OCI-LY7 (cell line): ENCODE measurements around the gene TSTD2. TPM values are rescaled to one million over a fixed set of nuclear protein-coding genes. Genes with fewer than 3 reads are reported as not detected.

Experiments
- BruUV-seq: library from RNA; stranded (reverse); fragments of 400-500 nt; replicated peaks from 2 replicates; lab custom pipeline; 2021; lab: Mats Ljungman, UMichigan
- CTCF ChIA-PET: fragments of 300-600 bp; sonication (Branson Sonifier 250); formaldehyde crosslinking; loops from one replicate; lab custom pipeline; 2022; ENCODE audit warnings: antibody characterized with exemption; ENCODE audit not compliant: unreplicated experiment; lab: Charles Lee
- POLR2A ChIA-PET: fragments of 300-600 bp; sonication (Branson Sonifier 250); formaldehyde crosslinking; loops from one replicate; lab custom pipeline; 2022; ENCODE audit warnings: antibody characterized with exemption; lab: Charles Lee
- DNase-seq: peaks from one replicate; pipeline ENCODE4 v3.0.0-alpha.2; 2015; ENCODE audit warnings: low spot score
- H2AFZ ChIP-seq: fragments of 200-600 bp; sonication (generic), shearing (Covaris generic); 2 replicates; pipeline ENCODE4 v1.6.1; 2014; ENCODE audit warnings: mild to moderate bottlenecking, antibody characterized with exemption, low read length, moderate library complexity
- H3K27ac ChIP-seq: fragments of 200-600 bp; sonication (generic); 2 replicates; pipeline ENCODE4 v1.5.1; 2014; ENCODE audit warnings: mixed run types, low read depth, mild to moderate bottlenecking, moderate library complexity, low read length, inconsistent platforms; ENCODE audit not compliant: poor library complexity, severe bottlenecking
- H3K36me3 ChIP-seq: fragments of 200-600 bp; sonication (generic); 2 replicates; pipeline ENCODE4 v1.6.1; 2014; ENCODE audit warnings: mild to moderate bottlenecking, antibody characterized with exemption, low read length, moderate library complexity, mixed read lengths; ENCODE audit not compliant: insufficient read depth
- H3K4me1 ChIP-seq: fragments of 200-600 bp; sonication (generic); 2 replicates; pipeline ENCODE4 v1.5.1; 2014; ENCODE audit warnings: mild to moderate bottlenecking, low read length; ENCODE audit not compliant: insufficient read depth, poor library complexity, severe bottlenecking
- H3K4me2 ChIP-seq: fragments of 200-600 bp; sonication (generic); 2 replicates; pipeline ENCODE4 v1.6.1; 2014; ENCODE audit warnings: mild to moderate bottlenecking, low read length
- H3K4me3 ChIP-seq: fragments of 200-600 bp; sonication (generic); 2 replicates; pipeline ENCODE4 v1.5.1; 2014; ENCODE audit warnings: mild to moderate bottlenecking, low read depth, low read length; ENCODE audit not compliant: poor library complexity, severe bottlenecking
- H3K79me2 ChIP-seq: fragments of 200-600 bp; sonication (generic); 2 replicates; pipeline ENCODE4 v1.6.1; 2016; ENCODE audit warnings: low read depth, mild to moderate bottlenecking, low read length, moderate library complexity, mixed read lengths; ENCODE audit not compliant: insufficient read depth
- H3K9me2 ChIP-seq: fragments of 200-600 bp; sonication (generic); 2 replicates; pipeline ENCODE4 v1.6.1; 2016; ENCODE audit warnings: mild to moderate bottlenecking, low read length, mixed read lengths; ENCODE audit not compliant: insufficient read depth
- H3K9me3 ChIP-seq: fragments of 200-600 bp; sonication (generic); 2 replicates; pipeline ENCODE4 v1.6.1; 2014; ENCODE audit warnings: mild to moderate bottlenecking, mixed run types, low read length, mixed read lengths
- H4K20me1 ChIP-seq: fragments of 200-600 bp; sonication (generic); 2 replicates; pipeline ENCODE4 v1.6.1; 2014; ENCODE audit warnings: mild to moderate bottlenecking, antibody characterized with exemption, low read length, moderate library complexity, mixed read lengths; ENCODE audit not compliant: insufficient read depth
- EZH2phosphoT487 ChIP-seq: fragments of 200-600 bp; sonication (generic); IDR thresholded peaks from 2 replicates; pipeline ENCODE4 v1.6.1; 2018; ENCODE audit warnings: low read depth, borderline replicate concordance, mild to moderate bottlenecking, mixed run types, antibody characterized with exemption, low read length, moderate library complexity, mixed read lengths
- intact Hi-C: fragments of 100-400 bp; cut with micrococcal nuclease; formaldehyde crosslinking; loops from one replicate; pipeline ENCODE4 v1.10.0; 2022; ENCODE audit not compliant: unreplicated experiment
- total RNA-seq, 2 experiments: library from RNA; depleted of rRNA in 1 of 2; stranded (reverse); fragments of >200 nt in 1 of 2; shearing (Covaris generic) in 1 of 2; gene quantifications; 2 replicates each; pipeline ENCODE4 v1.2.3, GENCODE V29; 2014 to 2022
- TF ChIP-seq, protein P1 (sequence below): fragments of 200-600 bp; sonication (generic); conservative IDR thresholded peaks from 2 replicates; pipeline ENCODE4 v1.5.1; 2014; ENCODE audit warnings: mild to moderate bottlenecking, antibody characterized with exemption, low read length, moderate library complexity, mixed read lengths

The TSTD2 gene
- total RNA-seq, 2 experiments from 2014 or later = 17.1 to 22.0 TPM

DNA sequence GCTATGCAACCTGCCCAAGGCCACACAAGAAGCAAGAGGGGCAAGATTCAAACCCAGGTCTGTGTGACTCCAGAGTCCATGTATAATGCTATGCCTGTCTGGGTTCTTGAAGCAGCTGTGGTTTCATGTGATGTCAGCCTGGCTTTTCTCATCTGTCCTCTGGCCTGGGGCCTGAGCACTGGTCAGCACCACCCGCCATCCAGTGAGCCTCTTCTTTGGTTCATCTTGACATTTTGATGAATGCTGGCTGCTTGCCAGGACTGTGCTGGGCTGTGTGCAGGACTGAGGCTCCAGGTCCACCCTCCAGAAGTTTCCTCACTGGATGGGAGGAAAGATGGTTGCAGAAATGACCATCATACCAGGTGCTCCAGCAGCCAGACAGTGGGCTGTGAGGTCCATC lies 61.5 kb downstream of the TSTD2 start:
- ChIA-PET POLR2A (no interaction called here), CTCF (no interaction called here)
- H3K36me3 ChIP-seq = no peaks in the 10 kb centered on the region
- no peaks in the 10 kb centered on the region for H4K20me1 ChIP-seq
- H3K79me2 ChIP-seq = no peaks in the 10 kb centered on the region
- intact Hi-C loops = no loop called here
- H3K4me2 ChIP-seq = no peak overlapping the region
- no peak for DNase-seq
- H3K9me2 ChIP-seq = no peaks in the 10 kb centered on the region
- H3K9me3 ChIP-seq = no peaks in the 10 kb centered on the region
- no peak overlapping the region for H3K27ac ChIP-seq
- TF ChIP-seq EZH2phosphoT487 = no peak
- TF ChIP-seq, protein P1, sequence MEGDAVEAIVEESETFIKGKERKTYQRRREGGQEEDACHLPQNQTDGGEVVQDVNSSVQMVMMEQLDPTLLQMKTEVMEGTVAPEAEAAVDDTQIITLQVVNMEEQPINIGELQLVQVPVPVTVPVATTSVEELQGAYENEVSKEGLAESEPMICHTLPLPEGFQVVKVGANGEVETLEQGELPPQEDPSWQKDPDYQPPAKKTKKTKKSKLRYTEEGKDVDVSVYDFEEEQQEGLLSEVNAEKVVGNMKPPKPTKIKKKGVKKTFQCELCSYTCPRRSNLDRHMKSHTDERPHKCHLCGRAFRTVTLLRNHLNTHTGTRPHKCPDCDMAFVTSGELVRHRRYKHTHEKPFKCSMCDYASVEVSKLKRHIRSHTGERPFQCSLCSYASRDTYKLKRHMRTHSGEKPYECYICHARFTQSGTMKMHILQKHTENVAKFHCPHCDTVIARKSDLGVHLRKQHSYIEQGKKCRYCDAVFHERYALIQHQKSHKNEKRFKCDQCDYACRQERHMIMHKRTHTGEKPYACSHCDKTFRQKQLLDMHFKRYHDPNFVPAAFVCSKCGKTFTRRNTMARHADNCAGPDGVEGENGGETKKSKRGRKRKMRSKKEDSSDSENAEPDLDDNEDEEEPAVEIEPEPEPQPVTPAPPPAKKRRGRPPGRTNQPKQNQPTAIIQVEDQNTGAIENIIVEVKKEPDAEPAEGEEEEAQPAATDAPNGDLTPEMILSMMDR = no peak
- no TSS peak for BruUV-seq
- H2AFZ ChIP-seq = no peak overlapping the region
- no peaks in the 10 kb centered on the region for H3K4me1 ChIP-seq
- no peak overlapping the region for H3K4me3 ChIP-seq

DNA sequence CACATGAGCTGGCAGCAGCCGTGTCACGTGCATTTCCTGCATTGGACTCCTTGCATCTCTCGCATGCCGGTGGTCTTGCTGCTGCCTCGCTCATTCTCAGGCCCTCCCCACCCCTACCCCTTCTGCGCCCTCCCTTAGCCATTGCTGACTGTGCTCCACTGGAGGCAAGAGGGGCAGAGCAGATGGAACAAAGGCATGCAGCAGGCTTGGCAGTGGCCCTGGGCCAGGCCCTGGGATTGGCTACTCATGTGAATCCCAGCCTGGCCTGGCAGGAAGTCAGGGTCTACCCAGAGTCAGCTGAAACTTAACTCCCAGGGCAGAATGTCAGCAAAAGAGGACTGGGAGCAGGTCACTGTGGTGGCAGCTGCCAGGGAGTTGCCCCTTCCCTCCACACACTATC lies 62.3 kb downstream of the TSTD2 start:
- Histone ChIP-seq H3K4me3 (no peak overlapping the region), H3K4me2 (no peak overlapping the region), H3K27ac (no peak overlapping the region), H3K79me2 (no peaks in the 10 kb centered on the region), H3K9me3 (no peaks in the 10 kb centered on the region), H2AFZ (no peak overlapping the region), H3K4me1 (no peaks in the 10 kb centered on the region), H3K36me3 (no peaks in the 10 kb centered on the region), H3K9me2 (no peaks in the 10 kb centered on the region), H4K20me1 (no peaks in the 10 kb centered on the region)
- TF ChIP-seq, protein P1 = no peak
- ChIA-PET POLR2A (no interaction called here), CTCF (no interaction called here)
- DNase-seq = no peak
- intact Hi-C loops = no loop called here
- no TSS peak for BruUV-seq

DNA sequence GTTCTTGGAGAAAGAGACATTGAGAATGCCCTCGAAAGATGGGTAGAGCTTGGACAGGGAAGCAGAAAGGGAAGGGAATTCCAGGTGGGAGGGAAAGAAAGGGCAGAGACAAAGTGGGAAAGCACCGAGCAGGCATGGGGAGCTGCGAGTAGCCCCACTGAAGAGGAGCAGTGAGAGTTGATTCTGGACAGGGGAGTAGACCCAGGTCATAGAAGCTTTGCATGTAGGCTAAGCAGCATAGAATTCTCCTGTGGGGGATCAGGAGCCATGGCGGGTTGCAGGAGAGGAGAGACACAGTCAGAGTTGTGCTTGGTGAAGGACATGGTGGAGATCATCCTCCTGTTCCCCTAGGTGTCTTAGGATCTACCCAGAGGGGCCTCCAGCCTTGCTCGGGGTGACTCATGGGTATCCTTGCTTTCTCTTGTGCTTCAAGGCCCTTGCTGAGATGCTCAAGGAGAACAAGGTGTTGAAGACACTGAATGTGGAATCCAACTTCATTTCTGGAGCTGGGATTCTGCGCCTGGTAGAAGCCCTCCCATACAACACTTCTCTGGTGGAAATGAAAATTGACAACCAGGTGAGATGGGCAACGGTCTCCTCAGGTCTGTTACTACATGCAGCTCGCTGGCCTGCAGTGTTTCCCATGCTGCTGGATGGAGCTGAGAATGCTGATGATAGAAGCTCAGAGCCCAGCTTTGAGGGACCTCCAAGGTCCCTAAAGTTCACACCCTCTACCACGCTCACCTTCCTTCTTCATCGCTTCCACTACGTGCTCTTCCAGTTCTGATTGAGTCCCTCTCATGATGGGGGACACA lies 64.5 kb downstream of the TSTD2 start:
- Histone ChIP-seq H3K4me2 (no peak overlapping the region), H3K9me3 (no peaks in the 10 kb centered on the region), H3K4me3 (no peak overlapping the region), H3K9me2 (no peaks in the 10 kb centered on the region), H3K36me3 (no peaks in the 10 kb centered on the region), H2AFZ (no peak overlapping the region), H4K20me1 (no peaks in the 10 kb centered on the region), H3K4me1 (no peaks in the 10 kb centered on the region), H3K79me2 (no peaks in the 10 kb centered on the region), H3K27ac (no peak overlapping the region)
- BruUV-seq = no TSS peak
- no peak for DNase-seq
- ChIA-PET CTCF (no interaction called here), POLR2A (no interaction called here)
- intact Hi-C loops = no loop called here
- TF ChIP-seq EZH2phosphoT487 = no peak
- TF ChIP-seq, protein P1 = no peak
